ENCODE measurements around the gene ALG9. TPM values are rescaled to one million over a fixed set of nuclear protein-coding genes. Genes with fewer than 3 reads are reported as not detected.

ALG9 gene
- polyA plus RNA-seq, 2 of the 4 experiments (the other 2 are of a cell fraction), result 15.3 to 33.3 TPM

- Histone ChIP-seq H3K27ac (no peak overlapping the region), H3K4me3 (no peak overlapping the region), H3K4me2 (no peak overlapping the region), H3K4me1 (no peaks in the 10 kb centered on the region), H3K9me3 (no peaks in the 10 kb centered on the region)
- CTCF ChIA-PET, result interaction anchor here (0.8 to 3.6 kb wide), 3 partner anchors 16 to 156 kb away, joined by 3 to 21 read pairs (median 5); no protein-coding TSS in a partner anchor
- no peak for ATAC-seq
- TF ChIP-seq RFX5 (IDR thresholded peaks at IDR 0.05), result no peak
- TF ChIP-seq, protein P1, sequence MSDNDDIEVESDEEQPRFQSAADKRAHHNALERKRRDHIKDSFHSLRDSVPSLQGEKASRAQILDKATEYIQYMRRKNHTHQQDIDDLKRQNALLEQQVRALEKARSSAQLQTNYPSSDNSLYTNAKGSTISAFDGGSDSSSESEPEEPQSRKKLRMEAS (IDR thresholded peaks at IDR 0.05), result no peak
- TF ChIP-seq POLR2AphosphoS2 (conservative IDR thresholded peaks at IDR 0.05; ENCODE audit: low read length), result no peak
- TF ChIP-seq NPAS2 (CRISPR knock-in tag; IDR thresholded peaks at IDR 0.05; ENCODE audit: borderline replicate concordance), result no peak
- TF ChIP-seq HEYL (CRISPR knock-in tag; IDR thresholded peaks at IDR 0.05), result no peak
- no peak for TF ChIP-seq EHF (CRISPR knock-in tag; IDR thresholded peaks at IDR 0.05)
- no peak for TF ChIP-seq SMC3 (IDR thresholded peaks at IDR 0.05)
- TF ChIP-seq, protein P2, sequence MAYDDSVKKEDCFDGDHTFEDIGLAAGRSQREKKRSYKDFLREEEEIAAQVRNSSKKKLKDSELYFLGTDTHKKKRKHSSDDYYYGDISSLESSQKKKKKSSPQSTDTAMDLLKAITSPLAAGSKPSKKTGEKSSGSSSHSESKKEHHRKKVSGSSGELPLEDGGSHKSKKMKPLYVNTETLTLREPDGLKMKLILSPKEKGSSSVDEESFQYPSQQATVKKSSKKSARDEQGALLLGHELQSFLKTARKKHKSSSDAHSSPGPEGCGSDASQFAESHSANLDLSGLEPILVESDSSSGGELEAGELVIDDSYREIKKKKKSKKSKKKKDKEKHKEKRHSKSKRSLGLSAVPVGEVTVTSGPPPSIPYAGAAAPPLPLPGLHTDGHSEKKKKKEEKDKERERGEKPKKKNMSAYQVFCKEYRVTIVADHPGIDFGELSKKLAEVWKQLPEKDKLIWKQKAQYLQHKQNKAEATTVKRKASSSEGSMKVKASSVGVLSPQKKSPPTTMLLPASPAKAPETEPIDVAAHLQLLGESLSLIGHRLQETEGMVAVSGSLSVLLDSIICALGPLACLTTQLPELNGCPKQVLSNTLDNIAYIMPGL (CRISPR knock-in tag; IDR thresholded peaks at IDR 0.05; ENCODE audit: borderline replicate concordance), result no peak
- TF ChIP-seq CBX2 (IDR thresholded peaks at IDR 0.05; ENCODE audit: borderline replicate concordance, low read depth), result no peak
- no peak for TF ChIP-seq ZSCAN20 (CRISPR knock-in tag; IDR thresholded peaks at IDR 0.05)
- no peak for TF ChIP-seq BHLHE40 (IDR thresholded peaks at IDR 0.05; ENCODE audit: low read depth, low read length)
- TF ChIP-seq HOXA7 (CRISPR knock-in tag; IDR thresholded peaks at IDR 0.05), result no peak
- no peak for TF ChIP-seq CEBPB (IDR thresholded peaks at IDR 0.05)
- TF ChIP-seq, protein P3, sequence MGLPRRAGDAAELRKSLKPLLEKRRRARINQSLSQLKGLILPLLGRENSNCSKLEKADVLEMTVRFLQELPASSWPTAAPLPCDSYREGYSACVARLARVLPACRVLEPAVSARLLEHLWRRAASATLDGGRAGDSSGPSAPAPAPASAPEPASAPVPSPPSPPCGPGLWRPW (IDR thresholded peaks at IDR 0.05), result no peak
- TF ChIP-seq EHMT2 (IDR thresholded peaks at IDR 0.05; ENCODE audit: low read depth), result no peak
- no peak for FAIRE-seq
- no peak for DNase-seq (ENCODE audit: low read depth in 1 of 2, low spot score in 1 of 2)
- POLR2A ChIA-PET, result no interaction called here
These were observed 112.0 kb downstream of the ALG9 start for GRCh38 chr11:111759376-111759775.

DNA sequence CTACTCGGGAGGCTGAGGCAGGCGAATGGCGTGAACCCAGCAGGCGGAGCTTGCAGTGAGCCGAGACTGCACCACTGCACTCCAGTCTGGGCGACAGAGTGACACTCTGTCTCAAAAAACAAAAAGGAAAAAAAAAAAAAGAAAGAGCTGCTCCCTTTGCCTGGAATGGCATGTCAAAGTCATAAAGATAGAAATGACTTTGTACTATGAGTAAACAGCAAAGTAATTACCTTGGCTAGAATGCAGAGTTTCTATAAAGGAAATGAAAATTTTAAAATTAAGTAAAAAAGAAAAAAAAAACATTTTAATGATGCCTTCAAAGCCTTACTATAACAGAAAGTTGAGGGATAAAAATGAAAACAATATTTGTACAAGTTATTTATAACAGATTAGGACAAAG, 115.3 kb downstream of the ALG9 start:
- Histone ChIP-seq H3K4me3 (no peak overlapping the region), H3K4me2 (no peak overlapping the region), H3K9me3 (no peaks in the 10 kb centered on the region), H3K27ac (no peak overlapping the region), H3K4me1 (no peaks in the 10 kb centered on the region)
- no peak for FAIRE-seq
- no peak for TF ChIP-seq CHD2 (IDR thresholded peaks at IDR 0.05; ENCODE audit: low read length, partially characterized antibody)
- no peak for TF ChIP-seq PBX3 (IDR thresholded peaks at IDR 0.05)
- TF ChIP-seq FOSL2 (IDR thresholded peaks at IDR 0.05), result no peak
- TF ChIP-seq FOSL2 (CRISPR knock-in tag; IDR thresholded peaks at IDR 0.05), result no peak
- no peak for TF ChIP-seq FOXS1 (CRISPR knock-in tag; IDR thresholded peaks at IDR 0.05)
- no peak for TF ChIP-seq BHLHE40 (IDR thresholded peaks at IDR 0.05; ENCODE audit: low read depth, low read length)
- no peak for TF ChIP-seq CBX8 (IDR thresholded peaks at IDR 0.05)
- TF ChIP-seq, protein P3 (IDR thresholded peaks at IDR 0.05), result no peak
- TF ChIP-seq HDAC2 (IDR thresholded peaks at IDR 0.05), result no peak
- no peak for TF ChIP-seq EHMT2 (IDR thresholded peaks at IDR 0.05; ENCODE audit: low read depth)
- no peak for TF ChIP-seq NR3C1 (IDR thresholded peaks at IDR 0.05)
- no peak for TF ChIP-seq SREBF2 (IDR thresholded peaks at IDR 0.05)
- TF ChIP-seq ESRRA (IDR thresholded peaks at IDR 0.05; ENCODE audit: borderline replicate concordance, low read length), result no peak
- TF ChIP-seq GATA3 (IDR thresholded peaks at IDR 0.05; ENCODE audit: borderline replicate concordance), result no peak
- no peak for TF ChIP-seq RNF2 (IDR thresholded peaks at IDR 0.05; ENCODE audit: borderline replicate concordance, low read depth)
- no peak for TF ChIP-seq POLR2A (IDR thresholded peaks at IDR 0.05; ENCODE audit: low read length)
- POLR2A ChIA-PET, result no interaction called here
- 96% methylated on average over 6 of the region's 6 CpGs for WGBS (ENCODE audit: missing lambda C conversion rate)
- CTCF ChIA-PET, result interaction anchor here (1.6 kb wide), 1 partner anchor 21 kb away, joined by 6 read pairs; no protein-coding TSS in a partner anchor
- DNase-seq (ENCODE audit: low read depth in 1 of 2, low spot score in 1 of 2), result no peak
- ATAC-seq, result no peak
